ENCODE results near the gene METAP2.
"Not testable (repeated sequence)": the region's sequence is repeated elsewhere in the genome, so short reads cannot be mapped to it uniquely, and the experiment has no call there.

Gene METAP2

GRCh38 chr12:95443459-95443858 lies 30.5 kb upstream of the METAP2 start:
- H2AFZ ChIP-seq (ENCODE audit: low read depth, low read length) = no peak overlapping the region
- no peak overlapping the region for H2AK5ac ChIP-seq (ENCODE audit: low read length, severe bottlenecking)
- H3K36me3 ChIP-seq (ENCODE audit: control insufficient read depth in 1 of 2, insufficient read depth in 2 of 2, low read depth in 1 of 2, low read length in 2 of 2) = no peaks in the 10 kb centered on the region
- peaks cover 0 to 3% of the 10 kb centered on the region in 2 experiments for H3K27me3 ChIP-seq (ENCODE audit: control insufficient read depth in 1 of 2, insufficient read depth in 1 of 2, low read length in 2 of 2)
- WGBS = 57% methylated on average over 1 of the region's 2 CpGs
- H3K4ac ChIP-seq (ENCODE audit: low read depth in 1 of 2, low read length in 2 of 2) = no peak overlapping the region
- no peak overlapping the region for H3K23ac ChIP-seq (ENCODE audit: low read length in 2 of 2)
- no peak overlapping the region for H3K4me2 ChIP-seq (ENCODE audit: low read length, poor library complexity, severe bottlenecking)
- H3K27ac ChIP-seq (ENCODE audit: low read length, poor library complexity, severe bottlenecking) = no peak overlapping the region
- no peak overlapping the region for H2BK120ac ChIP-seq (ENCODE audit: low read depth, low read length)
- no peaks in the 10 kb centered on the region for H3K9me3 ChIP-seq (ENCODE audit: control insufficient read depth, low read length)
- no peak overlapping the region for H2BK12ac ChIP-seq (ENCODE audit: low read length in 2 of 2)
- H3K4me3 ChIP-seq (ENCODE audit: insufficient read depth in 1 of 2, low read depth in 1 of 2, low read length in 2 of 2) = no peak overlapping the region
- peaks cover 3% of the 10 kb centered on the region for H3K4me1 ChIP-seq (ENCODE audit: control insufficient read depth, insufficient read depth, low read depth, low read length)
- H3K18ac ChIP-seq (ENCODE audit: low read depth in 1 of 2, low read length in 2 of 2) = no peak overlapping the region
- H3K9ac ChIP-seq (ENCODE audit: low read length) = no peak overlapping the region
- H4K91ac ChIP-seq (ENCODE audit: low read length) = no peak overlapping the region
- H2BK5ac ChIP-seq (ENCODE audit: low read depth, low read length, poor library complexity, severe bottlenecking) = no peak overlapping the region
- no peak for DNase-seq
- no peak overlapping the region for H3K14ac ChIP-seq (ENCODE audit: low read length in 2 of 2)
- no peaks in the 10 kb centered on the region for H3K79me1 ChIP-seq (replicated peaks; ENCODE audit: low read length, poor library complexity, severe bottlenecking)
- H2BK15ac ChIP-seq (ENCODE audit: low read depth, poor library complexity, severe bottlenecking) = no peak overlapping the region
- H4K8ac ChIP-seq (ENCODE audit: low read length) = no peak overlapping the region

- not testable (repeated sequence) for H2BK12ac ChIP-seq (ENCODE audit: low read length in 2 of 2); H3K4ac ChIP-seq (ENCODE audit: low read depth in 1 of 2, low read length in 2 of 2); H3K18ac ChIP-seq (ENCODE audit: low read depth in 1 of 2, low read length in 2 of 2); H2AK5ac ChIP-seq (ENCODE audit: low read length, severe bottlenecking); H3K9ac ChIP-seq (ENCODE audit: low read length); H3K27ac ChIP-seq (ENCODE audit: low read length, poor library complexity, severe bottlenecking); H2BK5ac ChIP-seq (ENCODE audit: low read depth, low read length, poor library complexity, severe bottlenecking); H3K27me3 ChIP-seq (ENCODE audit: control insufficient read depth in 1 of 2, insufficient read depth in 1 of 2, low read length in 2 of 2); H2BK120ac ChIP-seq (ENCODE audit: low read depth, low read length); H3K23ac ChIP-seq (ENCODE audit: low read length in 2 of 2); H4K91ac ChIP-seq (ENCODE audit: low read length); H3K79me1 ChIP-seq (replicated peaks; ENCODE audit: low read length, poor library complexity, severe bottlenecking); H3K9me3 ChIP-seq (ENCODE audit: control insufficient read depth, low read length); H4K8ac ChIP-seq (ENCODE audit: low read length); H3K36me3 ChIP-seq (ENCODE audit: control insufficient read depth in 1 of 2, insufficient read depth in 2 of 2, low read depth in 1 of 2, low read length in 2 of 2); H3K4me2 ChIP-seq (ENCODE audit: low read length, poor library complexity, severe bottlenecking); H3K14ac ChIP-seq (ENCODE audit: low read length in 2 of 2); DNase-seq; H3K4me1 ChIP-seq (ENCODE audit: control insufficient read depth, insufficient read depth, low read depth, low read length); H2BK15ac ChIP-seq (ENCODE audit: low read depth, poor library complexity, severe bottlenecking); H3K4me3 ChIP-seq (ENCODE audit: insufficient read depth in 1 of 2, low read depth in 1 of 2, low read length in 2 of 2); H2AFZ ChIP-seq (ENCODE audit: low read depth, low read length)
- WGBS = 74% methylated on average over 2 of the region's 4 CpGs
These were observed 28.9 kb upstream of the METAP2 start for GRCh38 chr12:95445099-95445498.

GRCh38 chr12:95445884-95446505 lies 28.0 kb upstream of the METAP2 start:
- no peak overlapping the region for H2AK5ac ChIP-seq (ENCODE audit: low read length, severe bottlenecking)
- H4K91ac ChIP-seq (ENCODE audit: low read length) = no peak overlapping the region
- DNase-seq = no peak
- H2BK120ac ChIP-seq (ENCODE audit: low read depth, low read length) = no peak overlapping the region
- no peak overlapping the region for H2BK5ac ChIP-seq (ENCODE audit: low read depth, low read length, poor library complexity, severe bottlenecking)
- WGBS = 81% methylated on average over 8 of the region's 8 CpGs
- H3K18ac ChIP-seq (ENCODE audit: low read depth in 1 of 2, low read length in 2 of 2) = no peak overlapping the region
- H3K4me2 ChIP-seq (ENCODE audit: low read length, poor library complexity, severe bottlenecking) = peak overlapping the region; percentile 32
- peak overlapping the region; percentile 69 for H3K9ac ChIP-seq (ENCODE audit: low read length)
- H3K23ac ChIP-seq (ENCODE audit: low read length in 2 of 2) = no peak overlapping the region
- no peaks in the 10 kb centered on the region for H3K36me3 ChIP-seq (ENCODE audit: control insufficient read depth in 1 of 2, insufficient read depth in 2 of 2, low read depth in 1 of 2, low read length in 2 of 2)
- H3K4me3 ChIP-seq (ENCODE audit: insufficient read depth in 1 of 2, low read depth in 1 of 2, low read length in 2 of 2) = no peak overlapping the region
- peaks cover 3% of the 10 kb centered on the region for H3K4me1 ChIP-seq (ENCODE audit: control insufficient read depth, insufficient read depth, low read depth, low read length)
- no peak overlapping the region for H2BK15ac ChIP-seq (ENCODE audit: low read depth, poor library complexity, severe bottlenecking)
- no peak overlapping the region for H3K4ac ChIP-seq (ENCODE audit: low read depth in 1 of 2, low read length in 2 of 2)
- no peak overlapping the region for H3K14ac ChIP-seq (ENCODE audit: low read length in 2 of 2)
- no peak overlapping the region for H2BK12ac ChIP-seq (ENCODE audit: low read length in 2 of 2)
- H2AFZ ChIP-seq (ENCODE audit: low read depth, low read length) = no peak overlapping the region
- H4K8ac ChIP-seq (ENCODE audit: low read length) = no peak overlapping the region
- H3K27ac ChIP-seq (ENCODE audit: low read length, poor library complexity, severe bottlenecking) = no peak overlapping the region
- no peaks in the 10 kb centered on the region for H3K79me1 ChIP-seq (replicated peaks; ENCODE audit: low read length, poor library complexity, severe bottlenecking)
- no peaks in the 10 kb centered on the region for H3K9me3 ChIP-seq (ENCODE audit: control insufficient read depth, low read length)
- peaks cover 0 to 3% of the 10 kb centered on the region in 2 experiments for H3K27me3 ChIP-seq (ENCODE audit: control insufficient read depth in 1 of 2, insufficient read depth in 1 of 2, low read length in 2 of 2)

- Histone ChIP-seq H3K9ac (ENCODE audit: low read length) (peak overlapping the region; percentile 69), H3K4me1 (ENCODE audit: control insufficient read depth, insufficient read depth, low read depth, low read length) (peaks cover 3% of the 10 kb centered on the region), H3K4ac (ENCODE audit: low read depth in 1 of 2, low read length in 2 of 2) (no peak overlapping the region), H3K9me3 (ENCODE audit: control insufficient read depth, low read length) (no peaks in the 10 kb centered on the region), H4K8ac (ENCODE audit: low read length) (no peak overlapping the region), H3K27ac (ENCODE audit: low read length, poor library complexity, severe bottlenecking) (no peak overlapping the region), H3K4me2 (ENCODE audit: low read length, poor library complexity, severe bottlenecking) (peak overlapping the region; percentile 32), H2BK15ac (ENCODE audit: low read depth, poor library complexity, severe bottlenecking) (no peak overlapping the region), H2BK120ac (ENCODE audit: low read depth, low read length) (no peak overlapping the region), H2BK5ac (ENCODE audit: low read depth, low read length, poor library complexity, severe bottlenecking) (no peak overlapping the region), H3K18ac (ENCODE audit: low read depth in 1 of 2, low read length in 2 of 2) (peak overlapping the region in 1 of 2 experiments; percentile 1), H3K27me3 (ENCODE audit: control insufficient read depth in 1 of 2, insufficient read depth in 1 of 2, low read length in 2 of 2) (peaks cover 0 to 6% of the 10 kb centered on the region in 2 experiments), H3K14ac (ENCODE audit: low read length in 2 of 2) (no peak overlapping the region), H2AK5ac (ENCODE audit: low read length, severe bottlenecking) (no peak overlapping the region), H3K4me3 (ENCODE audit: insufficient read depth in 1 of 2, low read depth in 1 of 2, low read length in 2 of 2) (peak overlapping the region in 1 of 2 experiments; percentile 55), H4K91ac (ENCODE audit: low read length) (no peak overlapping the region), H2BK12ac (ENCODE audit: low read length in 2 of 2) (no peak overlapping the region), H2AFZ (ENCODE audit: low read depth, low read length) (no peak overlapping the region), H3K79me1 (replicated peaks; ENCODE audit: low read length, poor library complexity, severe bottlenecking) (no peaks in the 10 kb centered on the region), H3K23ac (ENCODE audit: low read length in 2 of 2) (no peak overlapping the region), H3K36me3 (ENCODE audit: control insufficient read depth in 1 of 2, insufficient read depth in 2 of 2, low read depth in 1 of 2, low read length in 2 of 2) (no peaks in the 10 kb centered on the region)
- WGBS = 12% methylated on average over 22 of the region's 22 CpGs
- peak; percentile 16 for DNase-seq
These were observed 27.4 kb upstream of the METAP2 start for GRCh38 chr12:95446506-95446900.
